ENCODE results near the gene SNX9.
A peak's percentile ranks its signal among the peaks of the same experiment; 100 is the strongest.
"Not testable (repeated sequence)": the region's sequence is repeated elsewhere in the genome, so short reads cannot be mapped to it uniquely, and the experiment has no call there.

SNX9 gene

GRCh38 chr6:157940375-157941036, 117.5 kb downstream of the SNX9 start:
- not testable (repeated sequence) for H3K9me3 ChIP-seq (ENCODE audit: control insufficient read depth in 1 of 2, low read length in 2 of 2); H3K27ac ChIP-seq (ENCODE audit: low read length); H3K4me1 ChIP-seq (ENCODE audit: control insufficient read depth in 1 of 2, insufficient read depth in 2 of 2, low read length in 2 of 2); H3K27me3 ChIP-seq (ENCODE audit: low read depth, low read length); H3K4me3 ChIP-seq (ENCODE audit: low read depth in 1 of 2, low read length in 2 of 2)
- peaks cover 42 to 90% of the 10 kb centered on the region in 2 donors for H3K36me3 ChIP-seq (ENCODE audit: control insufficient read depth in 1 of 2, insufficient read depth in 2 of 2, low read length in 2 of 2)

DNA sequence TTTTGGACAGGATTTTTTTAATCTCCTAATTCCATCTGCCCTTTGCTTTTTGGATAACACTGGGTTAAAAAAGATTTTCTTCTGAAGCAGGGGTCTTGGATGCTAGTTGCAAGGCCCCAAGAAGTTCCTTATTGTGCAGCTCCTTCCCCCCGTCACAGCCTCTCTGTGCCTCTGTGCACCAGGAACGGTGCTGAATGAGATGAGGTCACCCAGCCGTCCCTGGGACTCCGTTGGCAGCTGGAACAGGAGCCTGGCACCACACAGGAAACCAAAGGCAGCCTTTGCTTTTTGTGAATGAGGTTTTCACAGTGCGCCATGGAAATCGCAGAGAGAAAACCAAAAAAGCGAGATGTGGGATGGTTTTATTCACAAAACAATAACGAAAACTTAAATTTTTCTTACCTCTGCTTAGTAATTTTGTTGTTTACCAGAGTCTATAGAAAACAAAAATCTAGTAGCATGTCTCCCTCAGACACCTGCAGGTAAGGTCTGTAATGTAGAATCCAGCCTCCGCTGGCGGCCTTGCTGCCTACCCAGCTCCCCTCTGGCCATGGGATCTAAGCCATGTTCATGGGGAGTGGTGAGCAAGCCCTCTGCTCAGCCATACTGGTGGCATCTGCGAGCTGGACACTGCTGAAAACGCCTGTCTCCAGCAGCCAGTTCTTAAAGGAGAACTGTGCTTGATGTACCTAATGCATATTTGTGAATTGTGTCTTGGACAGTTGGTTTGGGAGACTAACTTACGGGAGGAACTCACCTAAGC, 118.2 kb downstream of the SNX9 start:
- Histone ChIP-seq H3K27me3 (ENCODE audit: low read depth, low read length) (no peaks in the 10 kb centered on the region), H3K4me1 (ENCODE audit: control insufficient read depth in 1 of 2, insufficient read depth in 2 of 2, low read length in 2 of 2) (no peaks in the 10 kb centered on the region), H3K27ac (ENCODE audit: low read length) (no peak overlapping the region), H3K4me3 (ENCODE audit: low read depth in 1 of 2, low read length in 2 of 2) (no peak overlapping the region), H3K9me3 (ENCODE audit: control insufficient read depth in 1 of 2, low read length in 2 of 2) (no peaks in the 10 kb centered on the region), H3K36me3 (ENCODE audit: control insufficient read depth in 1 of 2, insufficient read depth in 2 of 2, low read length in 2 of 2) (peaks cover 35 to 87% of the 10 kb centered on the region in 2 donors)

- Histone ChIP-seq H3K9me3 (ENCODE audit: control insufficient read depth in 1 of 2, low read length in 2 of 2) (no peaks in the 10 kb centered on the region), H3K4me1 (ENCODE audit: control insufficient read depth in 1 of 2, insufficient read depth in 2 of 2, low read length in 2 of 2) (no peaks in the 10 kb centered on the region), H3K4me3 (ENCODE audit: low read depth in 1 of 2, low read length in 2 of 2) (no peak overlapping the region), H3K27me3 (ENCODE audit: low read depth, low read length) (no peaks in the 10 kb centered on the region), H3K27ac (ENCODE audit: low read length) (no peak overlapping the region), H3K36me3 (ENCODE audit: control insufficient read depth in 1 of 2, insufficient read depth in 2 of 2, low read length in 2 of 2) (peaks cover 30 to 81% of the 10 kb centered on the region in 2 donors)
Observed at GRCh38 chr6:157942351-157942750, 119.3 kb downstream of the SNX9 start.

- Histone ChIP-seq H3K9me3 (ENCODE audit: control insufficient read depth in 1 of 2, low read length in 2 of 2) (no peaks in the 10 kb centered on the region), H3K4me1 (ENCODE audit: control insufficient read depth in 1 of 2, insufficient read depth in 2 of 2, low read length in 2 of 2) (no peaks in the 10 kb centered on the region), H3K4me3 (ENCODE audit: low read depth in 1 of 2, low read length in 2 of 2) (no peak overlapping the region), H3K27me3 (ENCODE audit: low read depth, low read length) (no peaks in the 10 kb centered on the region), H3K27ac (ENCODE audit: low read length) (no peak overlapping the region), H3K36me3 (ENCODE audit: control insufficient read depth in 1 of 2, insufficient read depth in 2 of 2, low read length in 2 of 2) (peaks cover 30 to 70% of the 10 kb centered on the region in 2 donors)
Observed at GRCh38 chr6:157943249-157943963, 120.4 kb downstream of the SNX9 start.

DNA sequence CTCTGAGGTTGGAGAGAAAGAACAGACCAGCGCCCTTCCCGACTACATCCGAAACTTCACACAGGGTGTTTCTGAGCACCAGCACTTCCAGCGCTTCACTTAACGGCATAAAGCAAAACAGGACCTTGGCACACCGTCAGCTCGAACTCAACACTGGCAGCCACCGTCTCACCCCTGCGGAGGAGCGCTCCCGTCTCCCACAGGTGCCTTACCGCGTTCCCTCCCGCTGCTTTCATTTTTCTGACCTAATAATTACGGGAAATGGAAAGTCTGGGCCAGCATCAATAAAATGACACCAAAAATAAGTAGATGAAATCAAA, 120.9 kb downstream of the SNX9 start:
- Histone ChIP-seq H3K36me3 (ENCODE audit: control insufficient read depth in 1 of 2, insufficient read depth in 2 of 2, low read length in 2 of 2) (peaks cover 30 to 65% of the 10 kb centered on the region in 2 donors), H3K4me3 (ENCODE audit: low read depth in 1 of 2, low read length in 2 of 2) (no peak overlapping the region), H3K27me3 (ENCODE audit: low read depth, low read length) (no peaks in the 10 kb centered on the region), H3K4me1 (ENCODE audit: control insufficient read depth in 1 of 2, insufficient read depth in 2 of 2, low read length in 2 of 2) (no peaks in the 10 kb centered on the region), H3K27ac (ENCODE audit: low read length) (no peak overlapping the region), H3K9me3 (ENCODE audit: control insufficient read depth in 1 of 2, low read length in 2 of 2) (no peaks in the 10 kb centered on the region)

GRCh38 chr6:157944983-157945931, 122.2 kb downstream of the SNX9 start:
- Histone ChIP-seq H3K27me3 (ENCODE audit: low read depth, low read length) (no peaks in the 10 kb centered on the region), H3K4me3 (ENCODE audit: low read depth in 1 of 2, low read length in 2 of 2) (no peak overlapping the region), H3K36me3 (ENCODE audit: control insufficient read depth in 1 of 2, insufficient read depth in 2 of 2, low read length in 2 of 2) (peaks cover 30 to 52% of the 10 kb centered on the region in 2 donors), H3K27ac (ENCODE audit: low read length) (no peak overlapping the region), H3K9me3 (ENCODE audit: control insufficient read depth in 1 of 2, low read length in 2 of 2) (no peaks in the 10 kb centered on the region), H3K4me1 (ENCODE audit: control insufficient read depth in 1 of 2, insufficient read depth in 2 of 2, low read length in 2 of 2) (no peaks in the 10 kb centered on the region)

GRCh38 chr6:157946053-157946617, 123.1 kb downstream of the SNX9 start:
- Histone ChIP-seq H3K9me3 (ENCODE audit: control insufficient read depth in 1 of 2, low read length in 2 of 2) (no peaks in the 10 kb centered on the region), H3K27ac (ENCODE audit: low read length) (no peak overlapping the region), H3K4me1 (ENCODE audit: control insufficient read depth in 1 of 2, insufficient read depth in 2 of 2, low read length in 2 of 2) (no peaks in the 10 kb centered on the region), H3K4me3 (ENCODE audit: low read depth in 1 of 2, low read length in 2 of 2) (no peak overlapping the region), H3K27me3 (ENCODE audit: low read depth, low read length) (no peaks in the 10 kb centered on the region), H3K36me3 (ENCODE audit: control insufficient read depth in 1 of 2, insufficient read depth in 2 of 2, low read length in 2 of 2) (peaks cover 30 to 43% of the 10 kb centered on the region in 2 donors)

GRCh38 chr6:157946865-157947532, 124.0 kb downstream of the SNX9 start:
- Histone ChIP-seq H3K27ac (ENCODE audit: low read length) (no peak overlapping the region), H3K27me3 (ENCODE audit: low read depth, low read length) (no peaks in the 10 kb centered on the region), H3K4me1 (ENCODE audit: control insufficient read depth in 1 of 2, insufficient read depth in 2 of 2, low read length in 2 of 2) (no peaks in the 10 kb centered on the region), H3K9me3 (ENCODE audit: control insufficient read depth in 1 of 2, low read length in 2 of 2) (no peaks in the 10 kb centered on the region), H3K4me3 (ENCODE audit: low read depth in 1 of 2, low read length in 2 of 2) (no peak overlapping the region), H3K36me3 (ENCODE audit: control insufficient read depth in 1 of 2, insufficient read depth in 2 of 2, low read length in 2 of 2) (peaks cover 22 to 35% of the 10 kb centered on the region in 2 donors)

DNA sequence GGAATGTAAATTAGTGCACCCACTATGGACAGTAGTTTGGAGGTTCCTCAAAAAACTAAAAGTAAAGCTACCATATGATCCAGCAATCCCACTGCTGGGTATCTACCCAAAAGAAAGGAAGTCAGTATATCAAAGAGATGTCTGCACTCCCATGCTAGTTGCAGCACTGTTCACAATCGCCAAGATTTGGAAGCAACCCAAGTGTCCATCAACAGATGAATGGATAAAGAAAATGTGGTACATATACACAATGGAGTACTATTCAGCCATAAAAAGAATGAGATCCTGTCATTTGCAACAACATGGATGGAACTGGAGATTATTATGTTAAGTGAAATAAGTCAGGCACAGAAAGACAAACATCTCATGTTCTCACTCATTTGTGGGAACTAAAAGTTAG, 127.9 kb downstream of the SNX9 start:
- not testable (repeated sequence) for H3K4me1 ChIP-seq (ENCODE audit: control insufficient read depth in 1 of 2, insufficient read depth in 2 of 2, low read length in 2 of 2); H3K27me3 ChIP-seq (ENCODE audit: low read depth, low read length); H3K27ac ChIP-seq (ENCODE audit: low read length); H3K36me3 ChIP-seq (ENCODE audit: control insufficient read depth in 1 of 2, insufficient read depth in 2 of 2, low read length in 2 of 2); H3K4me3 ChIP-seq (ENCODE audit: low read depth in 1 of 2, low read length in 2 of 2); H3K9me3 ChIP-seq (ENCODE audit: control insufficient read depth in 1 of 2, low read length in 2 of 2)

- Histone ChIP-seq H3K4me3 (ENCODE audit: low read depth in 1 of 2, low read length in 2 of 2) (no peak overlapping the region), H3K4me1 (ENCODE audit: control insufficient read depth in 1 of 2, insufficient read depth in 2 of 2, low read length in 2 of 2) (peaks cover 0 to 4% of the 10 kb centered on the region in 2 donors), H3K36me3 (ENCODE audit: control insufficient read depth in 1 of 2, insufficient read depth in 2 of 2, low read length in 2 of 2) (no peaks in the 10 kb centered on the region), H3K9me3 (ENCODE audit: control insufficient read depth in 1 of 2, low read length in 2 of 2) (no peaks in the 10 kb centered on the region), H3K27me3 (ENCODE audit: low read depth, low read length) (no peaks in the 10 kb centered on the region), H3K27ac (ENCODE audit: low read length) (peak overlapping the region; percentile 41)
Observed at GRCh38 chr6:157951828-157952227, 128.8 kb downstream of the SNX9 start.
